Endodermal cell (in vitro differentiated cells): ENCODE results near the gene SLC39A5. TPM values are rescaled to one million over a fixed set of nuclear protein-coding genes. Genes with fewer than 3 reads are reported as not detected.

ENCODE experiments used
- DNase-seq: peaks from one replicate; pipeline ENCODE4 v3.0.0-alpha.2; 2017
- H3K27ac ChIP-seq: 2 replicates; pipeline ENCODE4 v1.5.1; 2013; ENCODE audit warnings: mild to moderate bottlenecking, low read depth, low read length, moderate library complexity
- H3K27me3 ChIP-seq: 2 replicates; pipeline ENCODE4 v1.6.1; 2013; ENCODE audit warnings: mild to moderate bottlenecking, low read length, moderate library complexity; ENCODE audit not compliant: insufficient read depth, control insufficient read depth, poor library complexity, severe bottlenecking
- H3K36me3 ChIP-seq: 2 replicates; pipeline ENCODE4 v1.7.0; 2013; ENCODE audit warnings: mild to moderate bottlenecking, low read length, moderate library complexity; ENCODE audit not compliant: control insufficient read depth, insufficient read depth
- H3K4me1 ChIP-seq: one replicate; pipeline ENCODE4 v1.7.0; 2013; ENCODE audit warnings: low read length; ENCODE audit not compliant: control insufficient read depth, insufficient read depth
- H3K4me3 ChIP-seq: 2 replicates; pipeline ENCODE4 v1.5.1; 2013; ENCODE audit warnings: mild to moderate bottlenecking, low read length, moderate library complexity
- H3K9ac ChIP-seq: 2 replicates; pipeline ENCODE4 v1.6.1; 2013; ENCODE audit warnings: mild to moderate bottlenecking, low read length, moderate library complexity; ENCODE audit not compliant: poor library complexity, severe bottlenecking; ENCODE audit errors: extremely low read depth
- H3K9me3 ChIP-seq: 2 replicates; pipeline ENCODE4 v1.6.1; 2013; ENCODE audit warnings: mild to moderate bottlenecking, low read length, moderate library complexity; ENCODE audit not compliant: control insufficient read depth
- H3K27ac Mint-ChIP-seq: 2 replicates; pipeline ENCODE4 v1.8.0; 2020; ENCODE audit warnings: mixed read lengths
- H3K27me3 Mint-ChIP-seq: 2 replicates; pipeline ENCODE4 v1.8.0; 2021; ENCODE audit warnings: mild to moderate bottlenecking, mixed read lengths; ENCODE audit not compliant: insufficient read depth
- H3K36me3 Mint-ChIP-seq: 2 replicates; pipeline ENCODE4 v1.8.0; 2020; ENCODE audit warnings: low read depth, mixed read lengths
- H3K4me1 Mint-ChIP-seq: 2 replicates; pipeline ENCODE4 v1.8.0; 2020; ENCODE audit warnings: mixed read lengths
- H3K4me3 Mint-ChIP-seq: 2 replicates; pipeline ENCODE4 v1.8.0; 2020; ENCODE audit warnings: mild to moderate bottlenecking, moderate library complexity, mixed read lengths
- H3K9me3 Mint-ChIP-seq: 2 replicates; pipeline ENCODE4 v1.8.0; 2020; ENCODE audit warnings: mild to moderate bottlenecking, mixed read lengths
- WGBS, 2 experiments: methylation state at CpG; one replicate each; pipeline versions ENCODE4 v1.1.5 to v1.1.7; 2013; ENCODE audit warnings: missing lambda C conversion rate in 2 of 2, mixed read lengths in 1 of 2; ENCODE audit not compliant: insufficient coverage in 1 of 2, insufficient read length in 1 of 2; 5-methylcytosine and 5-hydroxymethylcytosine counted together
- total RNA-seq, 2 donors: library from RNA; stranded (reverse); fragmentation: NEBNext Ultra II Directional in 1 of 2; extraction: Animal tissue kit (Norgen Biotek cat#: 25700) in 1 of 2; gene quantifications; 2 replicates in 1 of 2; 3 replicates in 1 of 2; pipeline ENCODE4 v1.2.1, GENCODE V29; 2021
- TF ChIP-seq, protein P1 (sequence below): fragments of 200-600 bp; sonication (generic); conservative IDR thresholded peaks from 2 replicates; pipeline ENCODE4 v1.5.0; 2021; ENCODE audit warnings: antibody characterized with exemption, mild to moderate bottlenecking

Gene SLC39A5
- total RNA-seq, 2 donors from 2014 or later, result 2.5 to 3.2 TPM

DNA sequence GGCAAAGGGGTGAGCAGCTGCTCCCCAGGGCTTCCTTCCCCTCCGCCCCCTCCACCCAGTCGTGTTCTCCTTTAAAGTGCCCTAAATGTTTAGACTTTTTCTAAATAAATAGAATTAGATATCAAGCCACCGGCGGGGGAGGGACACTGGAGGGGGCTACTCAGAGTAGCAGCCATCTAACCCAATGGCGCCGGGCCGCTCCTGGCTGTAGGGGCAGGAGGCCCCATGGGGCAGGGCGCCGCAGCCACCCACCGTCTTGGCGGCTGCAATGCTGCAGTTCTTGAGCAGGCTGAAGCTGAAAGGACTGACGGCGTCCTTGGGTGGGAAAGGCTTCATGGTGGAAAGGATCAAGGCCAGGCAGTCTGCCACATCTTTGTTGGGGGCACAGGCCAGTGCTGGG, 13.1 kb downstream of the SLC39A5 start:
- TF ChIP-seq, protein P1, sequence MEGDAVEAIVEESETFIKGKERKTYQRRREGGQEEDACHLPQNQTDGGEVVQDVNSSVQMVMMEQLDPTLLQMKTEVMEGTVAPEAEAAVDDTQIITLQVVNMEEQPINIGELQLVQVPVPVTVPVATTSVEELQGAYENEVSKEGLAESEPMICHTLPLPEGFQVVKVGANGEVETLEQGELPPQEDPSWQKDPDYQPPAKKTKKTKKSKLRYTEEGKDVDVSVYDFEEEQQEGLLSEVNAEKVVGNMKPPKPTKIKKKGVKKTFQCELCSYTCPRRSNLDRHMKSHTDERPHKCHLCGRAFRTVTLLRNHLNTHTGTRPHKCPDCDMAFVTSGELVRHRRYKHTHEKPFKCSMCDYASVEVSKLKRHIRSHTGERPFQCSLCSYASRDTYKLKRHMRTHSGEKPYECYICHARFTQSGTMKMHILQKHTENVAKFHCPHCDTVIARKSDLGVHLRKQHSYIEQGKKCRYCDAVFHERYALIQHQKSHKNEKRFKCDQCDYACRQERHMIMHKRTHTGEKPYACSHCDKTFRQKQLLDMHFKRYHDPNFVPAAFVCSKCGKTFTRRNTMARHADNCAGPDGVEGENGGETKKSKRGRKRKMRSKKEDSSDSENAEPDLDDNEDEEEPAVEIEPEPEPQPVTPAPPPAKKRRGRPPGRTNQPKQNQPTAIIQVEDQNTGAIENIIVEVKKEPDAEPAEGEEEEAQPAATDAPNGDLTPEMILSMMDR, result no peak
- no peak overlapping the region for H3K9ac ChIP-seq
- H3K27me3 ChIP-seq, result no peaks in the 10 kb centered on the region
- H3K9me3 ChIP-seq, result no peaks in the 10 kb centered on the region
- Mint-ChIP-seq H3K36me3 (peaks cover 69% of the 10 kb centered on the region), H3K27ac (no peak overlapping the region), H3K4me1 (no peaks in the 10 kb centered on the region), H3K27me3 (no peaks in the 10 kb centered on the region), H3K9me3 (no peaks in the 10 kb centered on the region), H3K4me3 (no peak overlapping the region)
- no peak for DNase-seq
- no peak overlapping the region for H3K4me3 ChIP-seq
- H3K36me3 ChIP-seq, result peaks cover 70% of the 10 kb centered on the region
- WGBS, 2 experiments, result 96 to 97% methylated on average over 5 to 11 of the region's 13 CpGs
- H3K27ac ChIP-seq, result no peak overlapping the region
- H3K4me1 ChIP-seq, result no peaks in the 10 kb centered on the region

DNA sequence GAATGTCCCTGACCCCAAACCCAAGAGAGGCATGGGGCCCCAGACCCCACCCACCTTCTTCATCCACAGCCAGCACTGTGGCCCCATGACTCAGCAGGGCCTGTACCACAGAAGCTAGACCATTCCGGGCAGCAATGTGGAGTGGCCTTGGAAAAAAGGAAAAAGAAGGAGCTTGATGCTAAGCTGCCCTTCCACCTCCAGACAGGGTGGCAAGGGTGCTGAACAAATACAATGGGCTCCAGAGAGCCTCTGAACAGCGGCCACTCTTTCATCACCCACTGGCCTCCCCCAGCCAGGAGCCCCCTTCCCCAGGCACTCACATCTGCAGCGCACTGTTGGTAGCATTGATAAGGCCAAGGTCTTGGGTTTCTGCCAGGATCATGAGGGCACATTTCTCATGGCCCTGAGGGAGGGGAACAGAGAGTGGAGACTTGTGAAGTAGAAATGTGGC, 13.9 kb downstream of the SLC39A5 start:
- no peak overlapping the region for H3K27ac ChIP-seq
- Mint-ChIP-seq H3K27me3 (no peaks in the 10 kb centered on the region), H3K27ac (no peak overlapping the region), H3K4me3 (no peak overlapping the region), H3K4me1 (no peaks in the 10 kb centered on the region), H3K9me3 (no peaks in the 10 kb centered on the region), H3K36me3 (peaks cover 69% of the 10 kb centered on the region)
- TF ChIP-seq, protein P1, result no peak
- no peaks in the 10 kb centered on the region for H3K4me1 ChIP-seq
- no peaks in the 10 kb centered on the region for H3K27me3 ChIP-seq
- no peak for DNase-seq
- no peak overlapping the region for H3K9ac ChIP-seq
- H3K4me3 ChIP-seq, result no peak overlapping the region
- 93% methylated on average over 3 of the region's 3 CpGs; no CpG with 5 or more reads in 1 of the 2 experiments for WGBS, 2 experiments
- peaks cover 74% of the 10 kb centered on the region for H3K36me3 ChIP-seq
- no peaks in the 10 kb centered on the region for H3K9me3 ChIP-seq

DNA sequence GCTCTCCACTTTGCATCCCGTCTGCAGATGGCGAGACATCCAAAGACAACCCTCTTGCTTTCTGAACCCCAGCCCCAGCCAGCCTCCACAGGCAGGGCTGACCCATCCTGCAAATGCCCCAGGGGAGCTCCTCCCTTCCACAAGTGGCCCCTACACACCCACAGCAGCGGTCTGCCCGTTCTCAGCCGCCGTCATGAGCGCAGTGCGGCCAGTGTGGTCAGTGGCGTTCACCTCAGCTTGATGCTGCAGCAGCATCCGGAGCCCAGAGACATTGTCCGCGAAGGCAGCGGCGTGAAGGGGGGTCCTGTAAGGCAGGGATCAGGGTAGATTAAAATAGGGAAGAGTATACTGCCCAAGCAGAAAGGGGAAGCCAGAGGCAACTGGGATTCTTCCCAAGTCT, 14.6 kb downstream of the SLC39A5 start:
- H3K4me3 Mint-ChIP-seq, result no peak overlapping the region
- H3K4me1 Mint-ChIP-seq, result no peaks in the 10 kb centered on the region
- no peak overlapping the region for H3K27ac ChIP-seq
- no peak overlapping the region for H3K4me3 ChIP-seq
- no peaks in the 10 kb centered on the region for H3K27me3 Mint-ChIP-seq
- H3K36me3 Mint-ChIP-seq, result peaks cover 74% of the 10 kb centered on the region
- no peaks in the 10 kb centered on the region for H3K27me3 ChIP-seq
- H3K9me3 Mint-ChIP-seq, result no peaks in the 10 kb centered on the region
- H3K27ac Mint-ChIP-seq, result no peak overlapping the region
- DNase-seq, result no peak
- H3K4me1 ChIP-seq, result no peaks in the 10 kb centered on the region
- peaks cover 76% of the 10 kb centered on the region for H3K36me3 ChIP-seq
- WGBS, 2 experiments, result 92 to 93% methylated on average over 13 to 14 of the region's 14 CpGs
- TF ChIP-seq, protein P1, result no peak
- no peaks in the 10 kb centered on the region for H3K9me3 ChIP-seq
- no peak overlapping the region for H3K9ac ChIP-seq
